Body of pancreas (tissue), 4 donors: ENCODE results near the gene VMP1.

Experiments
- CTCF ChIP-seq, 7 experiments: fragments of 450-650 bp in 4 of 7; fragments of 200-600 bp in 3 of 7; sonication (generic) in 3 of 7; IDR thresholded peaks; one replicate each; pipeline ENCODE4 v1.5.1; 2016 to 2019; ENCODE audit warnings: antibody characterized with exemption in 7 of 7
- POLR2A ChIP-seq, 3 donors: fragments of 450-650 bp; IDR thresholded peaks; one replicate each; pipeline ENCODE4 v1.6.1; 2016; ENCODE audit warnings: antibody characterized with exemption in 3 of 3, mild to moderate bottlenecking in 2 of 3

- TF ChIP-seq POLR2A (IDR thresholded peaks at IDR 0.05), result no peak
- TF ChIP-seq CTCF (IDR thresholded peaks at IDR 0.05), result no peak
Measured at GRCh38 chr17:59676716-59677115, 30.7 kb upstream of the VMP1 start.
